SU-DHL-6 (cell line): ENCODE results near the gene MCM9.

Experiments
- H2AFZ ChIP-seq: fragments of 200-600 bp; sonication (generic); 2 replicates; pipeline ENCODE4 v1.6.1; 2014; ENCODE audit warnings: low read depth, mild to moderate bottlenecking, moderate library complexity, mixed read lengths, antibody characterized with exemption, low read length; ENCODE audit not compliant: severe bottlenecking
- H3F3A ChIP-seq: fragments of 200-600 bp; shearing (Covaris generic); 2 replicates; pipeline ENCODE4 v1.6.0; 2016; ENCODE audit warnings: antibody characterized with exemption, mild to moderate bottlenecking; ENCODE audit not compliant: insufficient read depth
- H3K27ac ChIP-seq: fragments of 200-600 bp; sonication (generic); 2 replicates; pipeline ENCODE4 v1.5.1; 2016; ENCODE audit warnings: low read depth, mild to moderate bottlenecking, low read length, moderate library complexity, mixed read lengths
- H3K27me3 ChIP-seq: fragments of 200-600 bp; sonication (generic), shearing (Covaris generic); 2 replicates; pipeline ENCODE4 v1.6.0; 2014; ENCODE audit warnings: mild to moderate bottlenecking, low read length
- H3K36me3 ChIP-seq: fragments of 200-600 bp; sonication (generic); 2 replicates; pipeline ENCODE4 v1.6.1; 2014; ENCODE audit warnings: mild to moderate bottlenecking, low read length, mixed read lengths
- H3K4me2 ChIP-seq: fragments of 300-600, 200-600 bp; shearing (Covaris generic), sonication (generic); 2 replicates; pipeline ENCODE4 v1.6.0; 2014; ENCODE audit warnings: low read length, low read depth, mild to moderate bottlenecking; ENCODE audit not compliant: poor library complexity, severe bottlenecking
- H3K4me3 ChIP-seq: fragments of 200-600 bp; sonication (generic); 2 replicates; pipeline ENCODE4 v1.5.1; 2014; ENCODE audit warnings: antibody characterized with exemption, low read length, mild to moderate bottlenecking, mixed read lengths; ENCODE audit not compliant: insufficient read depth, poor library complexity, severe bottlenecking
- H3K79me2 ChIP-seq: fragments of 200-600 bp; sonication (generic); 2 replicates; pipeline ENCODE4 v1.6.1; 2014; ENCODE audit warnings: mild to moderate bottlenecking, low read length, moderate library complexity; ENCODE audit not compliant: insufficient read depth
- H3K9ac ChIP-seq: fragments of 200-600 bp; sonication (generic); 2 replicates; pipeline ENCODE4 v1.7.0; 2014; ENCODE audit warnings: mild to moderate bottlenecking, low read length
- H3K9me2 ChIP-seq: fragments of 200-600 bp; sonication (generic); replicated peaks from 2 replicates; pipeline ENCODE4 v1.6.1; 2014; ENCODE audit warnings: low read length; ENCODE audit not compliant: insufficient read depth
- H3K9me3 ChIP-seq: fragments of 200-600 bp; sonication (generic); 2 replicates; pipeline ENCODE4 v1.6.1; 2014; ENCODE audit warnings: low read length, mixed read lengths; ENCODE audit not compliant: insufficient read depth
- H4K20me1 ChIP-seq: fragments of 200-600 bp; sonication (generic); 2 replicates; pipeline ENCODE4 v1.6.1; 2014; ENCODE audit warnings: low read depth, mild to moderate bottlenecking, antibody characterized with exemption, low read length, moderate library complexity, mixed read lengths
- CTCF ChIP-seq: fragments of 200-600 bp; sonication (generic); IDR thresholded peaks from one replicate; pipeline ENCODE4 v1.5.1; 2017; ENCODE audit warnings: antibody characterized with exemption, mild to moderate bottlenecking, low read length, moderate library complexity; ENCODE audit not compliant: insufficient read depth, poor library complexity, severe bottlenecking
- EZH2phosphoT487 ChIP-seq: fragments of 200-600 bp; sonication (generic), shearing (Covaris generic); conservative IDR thresholded peaks from 2 replicates; pipeline ENCODE4 v1.6.1; 2018; ENCODE audit warnings: mild to moderate bottlenecking, antibody characterized with exemption, low read length, moderate library complexity, mixed read lengths

The MCM9 gene

GRCh38 chr6:118981884-118982574, 47.1 kb upstream of the MCM9 start:
- no peak overlapping the region for H3K9ac ChIP-seq
- H3K27me3 ChIP-seq, result no peaks in the 10 kb centered on the region

GRCh38 chr6:118980063-118980462, 45.1 kb upstream of the MCM9 start:
- Histone ChIP-seq H3K4me3 (no peak overlapping the region), H3K27ac (no peak overlapping the region), H2AFZ (no peak overlapping the region), H3K36me3 (no peaks in the 10 kb centered on the region), H3K9me2 (no peaks in the 10 kb centered on the region), H3K79me2 (no peaks in the 10 kb centered on the region), H3K4me2 (no peak overlapping the region), H4K20me1 (no peaks in the 10 kb centered on the region), H3K9ac (no peak overlapping the region), H3K9me3 (no peaks in the 10 kb centered on the region), H3F3A (no peaks in the 10 kb centered on the region), H3K27me3 (no peaks in the 10 kb centered on the region)
- TF ChIP-seq CTCF (no peak), EZH2phosphoT487 (no peak)

More at GRCh38 chr6:118981884-118982574, 47.1 kb upstream of the MCM9 start:
- Histone ChIP-seq H3K79me2 (no peaks in the 10 kb centered on the region), H2AFZ (no peak overlapping the region), H3F3A (no peaks in the 10 kb centered on the region), H3K27ac (no peak overlapping the region), H3K36me3 (no peaks in the 10 kb centered on the region), H3K4me3 (no peak overlapping the region), H3K9me2 (no peaks in the 10 kb centered on the region), H3K4me2 (no peak overlapping the region), H4K20me1 (no peaks in the 10 kb centered on the region), H3K9me3 (no peaks in the 10 kb centered on the region)
- TF ChIP-seq EZH2phosphoT487 (no peak), CTCF (no peak)

GRCh38 chr6:118974790-118975189, 39.8 kb upstream of the MCM9 start:
- no peak overlapping the region for H3K27ac ChIP-seq
- no peaks in the 10 kb centered on the region for H3K36me3 ChIP-seq
- no peaks in the 10 kb centered on the region for H3K9me2 ChIP-seq
- H3K9ac ChIP-seq, result no peak overlapping the region
- H3F3A ChIP-seq, result no peaks in the 10 kb centered on the region
- TF ChIP-seq CTCF (no peak), EZH2phosphoT487 (no peak)
- H3K9me3 ChIP-seq, result no peaks in the 10 kb centered on the region
- H3K4me3 ChIP-seq, result no peak overlapping the region
- no peaks in the 10 kb centered on the region for H3K27me3 ChIP-seq
- no peaks in the 10 kb centered on the region for H4K20me1 ChIP-seq
- H3K4me2 ChIP-seq, result no peak overlapping the region
- H2AFZ ChIP-seq, result no peak overlapping the region
- H3K79me2 ChIP-seq, result no peaks in the 10 kb centered on the region
